GM19324 (cell line): Measurements from ENCODE around the gene SEMA3A.
A peak's percentile ranks its signal among the peaks of the same experiment; 100 is the strongest.

Experiments used
- ATAC-seq: cut with Tn5 transposase; IDR thresholded peaks from one replicate; pipeline ENCODE4 v1.9.1; 2021; ENCODE audit warnings: mild to moderate bottlenecking, moderate library complexity; ENCODE audit not compliant: unreplicated experiment, low FRiP score

SEMA3A gene

GRCh38 chr7:83952236-83952635, 242.4 kb downstream of the SEMA3A start:
- ATAC-seq: no peak

GRCh38 chr7:83947260-83947659, 247.3 kb downstream of the SEMA3A start:
- ATAC-seq: peak; percentile 63

DNA sequence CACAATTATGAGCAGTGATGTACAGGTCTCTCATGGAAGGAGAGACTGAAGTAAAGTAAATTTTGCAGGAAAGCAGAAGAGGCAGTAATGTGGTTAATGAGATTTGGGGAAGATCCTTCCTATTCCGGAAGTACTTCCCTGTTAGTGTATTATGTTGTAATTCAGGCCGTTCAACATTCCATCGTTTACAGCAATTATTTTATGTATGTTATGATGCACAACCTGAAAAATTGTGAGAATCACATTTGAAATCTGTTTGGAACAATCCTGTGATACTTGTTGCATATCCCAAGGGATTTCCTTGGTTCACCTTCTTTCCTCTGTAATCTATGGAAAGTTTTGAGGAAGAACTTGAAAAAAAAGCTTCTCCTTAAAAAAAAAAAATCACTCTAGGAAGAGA, 247.8 kb downstream of the SEMA3A start:
- ATAC-seq: no peak

- ATAC-seq: no peak
Observed at GRCh38 chr7:83941300-83941699, 253.3 kb downstream of the SEMA3A start.

GRCh38 chr7:83937930-83938329, 256.7 kb downstream of the SEMA3A start:
- ATAC-seq: no peak

DNA sequence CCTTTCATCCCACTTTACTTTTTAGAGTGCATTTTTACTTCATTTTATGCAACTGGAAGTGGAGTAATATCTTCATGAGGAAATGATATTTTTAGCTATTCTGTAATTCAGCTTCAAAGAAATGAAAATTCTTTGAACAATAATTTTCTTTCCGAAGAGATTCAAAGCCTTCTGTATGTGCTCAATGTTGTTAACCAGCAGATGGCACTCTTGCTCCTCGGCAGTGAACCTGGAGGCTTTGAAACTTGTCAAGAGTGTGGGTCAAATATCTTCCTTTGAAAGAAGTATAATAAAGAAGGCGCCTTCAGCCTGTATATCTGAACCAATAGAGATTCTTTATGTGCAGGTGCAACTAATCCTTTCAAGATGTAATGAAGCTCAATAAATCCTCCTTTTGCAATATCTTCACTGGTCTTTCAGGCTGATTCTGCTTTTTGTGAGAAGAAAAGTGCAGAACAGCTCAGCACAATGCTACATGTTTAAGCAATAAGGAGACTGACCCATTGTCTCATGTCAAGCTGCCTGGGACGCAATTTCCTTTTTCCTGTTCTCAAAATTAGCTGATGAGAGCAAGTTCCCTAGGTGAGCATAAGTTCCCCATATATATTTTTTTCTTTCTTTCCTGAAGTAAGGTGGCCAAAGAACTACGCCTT, 258.4 kb downstream of the SEMA3A start:
- peak; percentile 58 for ATAC-seq

GRCh38 chr7:83934118-83934734, 260.4 kb downstream of the SEMA3A start:
- no peak for ATAC-seq

GRCh38 chr7:83931968-83932367, 262.6 kb downstream of the SEMA3A start:
- no peak for ATAC-seq

GRCh38 chr7:83930262-83930661, 264.3 kb downstream of the SEMA3A start:
- no peak for ATAC-seq

DNA sequence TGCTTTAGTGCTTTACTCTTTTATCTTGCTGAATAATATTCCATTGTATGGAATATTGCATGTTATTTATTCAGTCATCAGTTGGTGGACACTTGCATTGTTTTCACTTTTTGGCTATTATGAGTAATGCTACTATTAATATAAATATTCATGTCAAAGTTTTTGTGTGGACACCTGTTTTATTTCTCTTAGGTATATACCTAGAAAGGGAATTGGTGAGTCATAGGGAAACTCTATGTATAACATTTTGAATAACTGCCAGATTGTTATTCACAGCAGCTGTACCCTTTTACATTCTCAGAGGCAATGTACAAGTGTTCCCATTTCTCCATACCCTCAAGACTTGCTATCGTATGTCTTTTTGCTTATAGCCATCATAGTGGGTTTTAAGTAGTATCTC, 268.7 kb downstream of the SEMA3A start:
- ATAC-seq: no peak

DNA sequence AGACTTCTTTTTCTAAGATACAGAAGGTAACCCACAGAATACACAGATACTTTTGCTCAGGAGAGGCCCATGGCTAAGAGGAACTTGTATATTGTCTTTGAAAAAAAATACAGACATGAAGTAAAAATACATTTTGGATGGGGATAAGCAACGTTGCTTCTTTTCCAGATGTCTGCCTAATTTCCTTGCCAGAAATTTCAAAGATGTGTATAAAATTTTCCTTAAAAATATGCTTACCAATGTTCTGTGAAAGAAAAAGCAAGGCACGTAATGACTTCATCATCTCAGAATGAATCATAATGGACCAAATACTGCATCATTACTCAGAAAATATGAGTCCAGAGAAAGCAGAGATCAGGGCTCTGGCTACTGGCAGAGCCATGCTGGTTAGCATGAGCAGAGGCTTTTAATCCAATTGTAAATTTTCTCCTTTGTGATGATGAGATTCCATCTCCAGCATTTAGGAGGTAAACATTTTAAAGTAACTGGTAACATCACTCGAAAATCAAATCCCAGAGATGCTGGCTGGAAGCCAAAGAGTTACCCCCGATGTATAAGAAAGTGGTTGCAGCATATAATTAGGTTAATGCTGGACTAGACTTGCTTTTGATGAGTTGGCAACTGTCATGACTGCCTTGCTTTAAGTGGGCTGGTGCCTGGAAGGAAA, 272.5 kb downstream of the SEMA3A start:
- ATAC-seq: no peak

GRCh38 chr7:83921271-83921940, 273.2 kb downstream of the SEMA3A start:
- ATAC-seq: no peak

DNA sequence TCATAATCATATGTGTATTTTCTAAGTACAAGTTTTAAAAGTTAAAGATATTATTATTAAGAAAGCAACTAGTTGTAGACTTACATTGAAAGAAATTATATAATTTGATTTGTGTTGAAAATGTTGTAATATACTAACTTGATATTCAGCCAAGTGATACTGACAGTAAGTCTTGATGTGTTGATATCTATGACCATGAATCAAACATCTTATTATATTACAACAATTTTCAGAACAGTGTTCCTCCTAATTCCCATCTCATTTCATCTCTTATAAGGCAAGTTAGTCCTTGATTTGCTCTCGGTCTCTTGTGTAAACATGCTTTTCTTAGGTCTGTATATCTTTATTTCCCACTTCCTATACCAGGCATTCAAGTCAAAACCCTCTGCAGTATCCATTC, 276.4 kb downstream of the SEMA3A start:
- ATAC-seq: no peak

DNA sequence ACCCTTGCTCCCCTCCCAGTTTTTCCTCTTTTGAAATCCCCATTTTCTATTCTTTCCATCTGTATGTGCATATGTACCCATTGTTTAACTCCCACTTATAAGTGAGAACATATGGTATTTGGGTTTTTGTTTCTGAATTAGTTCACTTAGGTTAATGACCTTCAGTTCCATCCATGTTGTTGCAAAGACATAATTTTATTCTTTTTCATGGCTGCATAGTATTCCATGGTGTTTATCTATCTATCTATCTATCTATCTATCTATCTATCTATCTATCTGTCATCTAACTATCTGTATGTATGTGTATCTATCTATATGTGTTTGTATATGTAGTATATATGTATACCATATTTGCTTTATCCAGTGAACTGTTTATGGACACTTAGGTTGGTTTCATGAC, 281.4 kb downstream of the SEMA3A start:
- ATAC-seq: no peak

- no peak for ATAC-seq
Observed at GRCh38 chr7:83908526-83908925, 286.1 kb downstream of the SEMA3A start.
